GM19372 (cell line): ENCODE results near the gene HELQ.
"Not testable (repeated sequence)": the region's sequence is repeated elsewhere in the genome, so short reads cannot be mapped to it uniquely, and the experiment has no call there.

Experiments used
- ATAC-seq: cut with Tn5 transposase; IDR thresholded peaks from one replicate; pipeline ENCODE4 v1.9.1; 2021; ENCODE audit warnings: mild to moderate bottlenecking, low read depth, moderate library complexity; ENCODE audit not compliant: unreplicated experiment

HELQ gene

GRCh38 chr4:83455281-83456183 lies at the start of gene HELQ, which contains the start of gene MRPS18C:
HELQ (minus strand) TSS chr4:83455823; CDS start chr4:83455693, 130 bp downstream.
MRPS18C (plus strand) TSS chr4:83456058; CDS start chr4:83456078, 20 bp downstream.
- ATAC-seq, result peak; percentile 94

- ATAC-seq, result no peak
Observed at GRCh38 chr4:83504996-83505395, 49.4 kb upstream of the HELQ start.

GRCh38 chr4:83504503-83504902 lies 48.9 kb upstream of the HELQ start:
- ATAC-seq, result no peak

- ATAC-seq, result no peak
Observed at GRCh38 chr4:83503974-83504373, 48.4 kb upstream of the HELQ start.

- ATAC-seq, result not testable (repeated sequence)
Observed at GRCh38 chr4:83501671-83502070, 46.0 kb upstream of the HELQ start.

- ATAC-seq, result no peak
Observed at GRCh38 chr4:83498187-83498586, 42.6 kb upstream of the HELQ start.

- ATAC-seq, result not testable (repeated sequence)
Observed at GRCh38 chr4:83496085-83496917, 40.7 kb upstream of the HELQ start.

GRCh38 chr4:83490876-83491450 lies 35.3 kb upstream of the HELQ start:
- peak; percentile 70 for ATAC-seq

- no peak for ATAC-seq
Observed at GRCh38 chr4:83489711-83490326, 34.2 kb upstream of the HELQ start.

- ATAC-seq, result no peak
Observed at GRCh38 chr4:83486457-83487129, 31.0 kb upstream of the HELQ start.

GRCh38 chr4:83484500-83485461 lies 29.2 kb upstream of the HELQ start, which contains the start of gene ABRAXAS1:
ABRAXAS1 (minus strand) TSS chr4:83485100; CDS start chr4:83485072, 28 bp downstream.
- peak; percentile 94 for ATAC-seq

GRCh38 chr4:83473966-83474365 lies 18.3 kb upstream of the HELQ start:
- ATAC-seq, result no peak

- no peak for ATAC-seq
Observed at GRCh38 chr4:83473423-83473822, 17.8 kb upstream of the HELQ start.

- ATAC-seq, result no peak
Observed at GRCh38 chr4:83456184-83456501, 520 bp upstream of the HELQ start.

GRCh38 chr4:83454686-83455085 lies 937 bp downstream of the HELQ start:
- no peak for ATAC-seq

GRCh38 chr4:83449009-83449408 lies 6.6 kb downstream of the HELQ start:
- ATAC-seq, result no peak

GRCh38 chr4:83440899-83441298 lies 14.7 kb downstream of the HELQ start:
- ATAC-seq, result no peak

- ATAC-seq, result no peak
Observed at GRCh38 chr4:83440148-83440814, 15.3 kb downstream of the HELQ start.
